BE2C (cell line): ENCODE results near the gene NFASC.

Experiments used
- DNase-seq: peaks from one replicate; pipeline ENCODE4 v3.0.0-alpha.2; 2020
- H3K27me3 ChIP-seq: fragments of 250-450 bp; sonication (Bioruptor Pico); 2 replicates; pipeline ENCODE4 v1.5.1; 2020; ENCODE audit warnings: mild to moderate bottlenecking
- H3K36me3 ChIP-seq: fragments of 250-450 bp; sonication (Bioruptor Pico); 2 replicates; pipeline ENCODE4 v1.5.1; 2020; ENCODE audit warnings: mild to moderate bottlenecking
- H3K4me1 ChIP-seq: fragments of 250-450 bp; sonication (Bioruptor Pico); 2 replicates; pipeline ENCODE4 v1.5.1; 2020
- H3K4me3 ChIP-seq: 2 replicates; pipeline ENCODE4 v1.5.1; 2011; ENCODE audit warnings: low read depth, low read length
- H3K9me3 ChIP-seq: fragments of 250-450 bp; sonication (Bioruptor Pico); 2 replicates; pipeline ENCODE4 v1.5.1; 2020
- CTCF ChIP-seq: IDR thresholded peaks from 2 replicates; pipeline ENCODE4 v1.5.1; 2012; ENCODE audit warnings: mild to moderate bottlenecking, low read depth, low read length

The NFASC gene

DNA sequence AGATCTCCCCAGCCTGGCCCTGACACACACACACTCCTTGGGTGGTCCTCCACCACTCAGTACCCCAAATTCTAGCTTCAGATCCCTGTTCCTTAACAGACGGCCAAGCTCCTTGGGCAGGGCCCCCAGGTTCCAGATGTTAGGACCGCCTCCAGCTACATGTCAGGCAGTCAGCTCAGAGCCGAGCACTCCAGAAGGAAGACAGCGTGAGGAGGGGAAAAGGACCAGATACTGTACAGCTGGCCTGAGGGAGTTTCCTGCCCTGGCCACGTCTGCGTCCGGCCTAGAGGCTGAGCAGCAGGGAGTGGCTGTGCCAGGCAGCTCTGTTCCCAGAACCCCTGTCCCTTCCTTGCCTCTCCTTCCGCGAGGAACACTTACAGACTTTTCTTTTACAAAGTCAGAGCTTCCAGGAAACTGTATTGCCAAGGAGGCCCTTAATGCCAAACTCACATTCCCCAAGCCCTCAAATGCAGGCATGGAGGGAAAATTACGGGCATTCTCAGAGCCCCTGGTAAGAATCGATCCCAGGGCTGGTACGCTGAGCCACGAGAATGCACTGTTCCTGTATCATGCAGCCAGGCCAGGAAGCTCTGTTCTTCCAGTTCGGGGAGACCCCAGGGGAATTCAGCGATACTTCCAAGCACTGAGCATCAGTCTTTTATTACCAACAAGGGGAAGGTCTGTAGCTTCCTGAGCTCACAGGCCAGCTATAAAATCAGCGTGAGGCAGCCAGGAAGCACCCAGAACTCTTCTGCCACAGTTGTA lies 127.1 kb downstream of the NFASC start:
- Histone ChIP-seq H3K4me3 (no peak overlapping the region), H3K27me3 (no peaks in the 10 kb centered on the region), H3K36me3 (no peaks in the 10 kb centered on the region), H3K9me3 (no peaks in the 10 kb centered on the region), H3K4me1 (no peaks in the 10 kb centered on the region)
- DNase-seq: no peak
- TF ChIP-seq CTCF: no peak

DNA sequence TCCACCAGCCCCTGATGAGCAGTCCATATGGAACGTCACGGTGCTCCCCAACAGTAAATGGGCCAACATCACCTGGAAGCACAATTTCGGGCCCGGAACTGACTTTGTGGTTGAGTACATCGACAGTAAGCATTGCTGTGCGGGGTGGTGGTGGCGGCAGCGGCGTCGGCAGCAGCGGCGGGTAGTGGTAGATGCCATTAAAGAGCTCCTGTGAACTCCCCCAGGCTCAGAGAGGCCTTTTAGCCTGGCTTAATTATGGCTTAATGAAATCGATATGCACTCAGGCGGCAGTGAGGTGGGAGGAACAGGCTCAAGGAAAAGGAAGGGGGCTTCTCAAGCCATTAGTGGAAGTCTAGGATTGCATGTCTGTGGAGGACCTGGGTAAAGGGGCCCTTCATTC lies 130.5 kb downstream of the NFASC start:
- DNase-seq: no peak
- H3K4me3 ChIP-seq: no peak overlapping the region
- H3K4me1 ChIP-seq: peaks cover 9% of the 10 kb centered on the region
- H3K9me3 ChIP-seq: no peaks in the 10 kb centered on the region
- no peaks in the 10 kb centered on the region for H3K27me3 ChIP-seq
- H3K36me3 ChIP-seq: no peaks in the 10 kb centered on the region
- TF ChIP-seq CTCF: no peak

DNA sequence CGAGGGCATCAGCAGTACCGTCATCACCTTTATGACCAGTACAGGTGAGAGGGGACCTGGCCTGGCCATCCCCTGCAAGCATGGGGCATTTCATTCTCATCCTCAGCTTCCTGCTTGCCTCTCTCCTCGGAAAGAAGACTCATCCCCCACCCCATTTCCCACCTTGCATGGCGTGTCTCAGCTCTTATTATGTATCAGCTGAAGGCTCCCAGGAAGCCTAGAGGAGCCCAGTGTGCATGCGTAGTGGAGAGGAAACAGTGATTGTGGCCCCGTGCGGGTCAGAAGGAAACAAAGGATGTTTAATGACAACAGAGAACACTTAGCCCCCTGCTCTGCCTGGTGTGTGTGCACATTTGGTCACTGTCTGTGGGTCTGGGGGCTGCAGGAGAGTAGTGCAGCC lies 132.0 kb downstream of the NFASC start:
- H3K36me3 ChIP-seq: no peaks in the 10 kb centered on the region
- H3K4me3 ChIP-seq: no peak overlapping the region
- TF ChIP-seq CTCF: no peak
- DNase-seq: no peak
- no peaks in the 10 kb centered on the region for H3K9me3 ChIP-seq
- H3K27me3 ChIP-seq: no peaks in the 10 kb centered on the region
- H3K4me1 ChIP-seq: peaks cover 9% of the 10 kb centered on the region

- Histone ChIP-seq H3K4me1 (peaks cover 9% of the 10 kb centered on the region), H3K4me3 (no peak overlapping the region), H3K27me3 (no peaks in the 10 kb centered on the region), H3K36me3 (no peaks in the 10 kb centered on the region), H3K9me3 (no peaks in the 10 kb centered on the region)
- no peak for TF ChIP-seq CTCF
- peak; percentile 41 for DNase-seq
Observed at GRCh38 chr1:205003358-205004131, 132.9 kb downstream of the NFASC start.

DNA sequence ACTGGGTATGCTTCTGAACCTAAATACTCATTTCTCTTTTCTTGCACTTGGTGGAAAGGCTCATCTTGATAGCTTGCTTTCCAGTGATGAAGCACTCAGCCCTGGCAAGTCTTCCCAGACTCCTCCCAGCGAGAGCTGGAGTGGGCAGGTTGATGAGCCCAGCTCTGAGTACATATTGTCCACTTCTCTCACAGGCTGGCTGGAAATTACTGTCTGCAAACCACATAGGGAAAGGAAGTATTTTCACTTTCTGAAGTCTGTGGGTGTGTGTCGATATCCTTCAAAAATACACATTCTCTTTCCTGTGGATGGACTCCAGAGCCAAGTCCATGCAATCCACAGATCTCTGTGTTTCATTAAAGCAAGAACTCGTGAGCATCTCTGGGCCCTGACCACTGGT lies 133.7 kb downstream of the NFASC start:
- Histone ChIP-seq H3K4me1 (peaks cover 9% of the 10 kb centered on the region), H3K9me3 (no peaks in the 10 kb centered on the region), H3K27me3 (no peaks in the 10 kb centered on the region), H3K4me3 (no peak overlapping the region), H3K36me3 (no peaks in the 10 kb centered on the region)
- DNase-seq: no peak
- TF ChIP-seq CTCF: no peak

DNA sequence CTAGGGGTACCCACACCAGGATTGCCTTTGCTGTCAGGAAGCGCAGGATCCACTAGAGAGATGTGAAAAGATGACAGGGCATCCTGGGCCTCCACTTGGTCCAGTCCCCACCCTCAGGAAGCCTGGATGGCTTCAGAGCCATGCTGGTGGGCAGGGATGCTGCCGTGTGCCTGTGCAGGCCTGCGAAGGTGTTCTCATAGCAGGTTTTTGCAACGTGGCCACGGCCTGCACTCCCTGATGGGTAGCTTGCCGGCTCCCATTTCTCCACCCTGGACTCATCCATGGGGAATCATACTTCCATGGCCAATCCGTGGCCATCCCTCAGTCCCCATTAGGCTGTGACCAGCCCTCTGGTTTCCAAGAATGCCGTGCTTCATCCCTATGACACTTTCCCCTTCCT lies 138.2 kb downstream of the NFASC start:
- H3K9me3 ChIP-seq: no peaks in the 10 kb centered on the region
- no peaks in the 10 kb centered on the region for H3K27me3 ChIP-seq
- H3K4me3 ChIP-seq: no peak overlapping the region
- no peaks in the 10 kb centered on the region for H3K36me3 ChIP-seq
- DNase-seq: no peak
- H3K4me1 ChIP-seq: peaks cover 6% of the 10 kb centered on the region
- no peak for TF ChIP-seq CTCF
